ENCODE data around the gene SH2B3.
A peak's percentile ranks its signal among the peaks of the same experiment; 100 is the strongest.

The SH2B3 gene

DNA sequence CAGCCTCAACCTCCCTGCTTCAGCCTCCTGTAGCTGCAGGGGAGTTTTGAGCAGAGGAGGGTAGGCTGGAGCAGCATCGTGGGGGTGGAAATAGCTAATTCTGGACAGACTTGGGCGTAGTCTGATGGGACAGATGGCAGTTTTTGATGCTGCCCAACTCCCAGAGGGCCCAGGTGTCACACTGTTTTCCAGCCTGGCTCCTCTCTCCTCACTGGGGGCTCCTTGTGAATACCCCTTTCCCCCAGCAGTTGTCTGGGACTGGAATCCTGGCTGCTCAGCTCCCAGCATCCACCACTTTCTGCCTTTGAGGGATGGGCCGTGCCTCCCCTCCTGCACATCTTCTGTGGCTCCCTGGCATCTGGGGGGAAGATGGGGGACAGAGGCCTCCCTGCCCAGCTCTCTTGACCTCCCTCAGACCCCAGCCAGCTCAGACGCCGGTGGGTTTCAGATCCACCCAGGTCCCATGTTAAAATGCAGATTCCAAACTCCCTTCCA lies 34.0 kb downstream of the SH2B3 start:
- no peak overlapping the region for H3K9ac ChIP-seq (ENCODE audit: low read length in 2 of 2)

DNA sequence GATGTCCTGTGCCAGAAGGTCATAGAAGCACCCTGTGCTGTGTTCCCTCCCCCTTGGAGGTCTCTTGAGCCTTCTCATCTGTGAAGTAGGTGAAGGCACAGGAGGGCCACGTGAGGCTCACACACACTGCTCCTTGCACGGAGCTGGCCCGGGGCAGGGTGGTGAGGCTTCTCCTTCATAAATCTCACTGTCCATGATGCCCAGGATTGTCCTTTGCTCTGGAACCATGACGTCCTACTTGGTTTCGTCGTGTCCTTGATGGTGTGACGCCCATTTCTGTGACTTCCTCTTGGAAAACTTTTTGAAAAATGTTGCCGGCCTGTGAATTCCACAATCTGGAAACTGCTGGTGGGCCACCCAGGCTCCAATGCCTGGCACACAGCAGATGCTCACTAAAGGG lies 34.4 kb downstream of the SH2B3 start:
- Histone ChIP-seq H3K9ac (ENCODE audit: low read length in 2 of 2) (no peak overlapping the region), H3K4me1 (ENCODE audit: control insufficient read depth, insufficient read depth, low read length) (peaks cover 41% of the 10 kb centered on the region), H3K36me3 (ENCODE audit: control insufficient read depth in 2 of 2, insufficient read depth in 2 of 2, low read length in 2 of 2) (peaks cover 8 to 14% of the 10 kb centered on the region in 2 donors), H3K4me3 (ENCODE audit: low read length in 2 of 2) (no peak overlapping the region), H3K27me3 (ENCODE audit: control insufficient read depth in 1 of 2, insufficient read depth in 2 of 2, low read length in 2 of 2) (no peaks in the 10 kb centered on the region), H3K9me3 (ENCODE audit: control insufficient read depth in 2 of 2, low read length in 2 of 2) (no peaks in the 10 kb centered on the region), H3K27ac (ENCODE audit: low read length) (peak overlapping the region; percentile 24)

More for the DNA sequence above, 34.0 kb downstream of the SH2B3 start:
- Histone ChIP-seq H3K4me3 (ENCODE audit: low read length in 2 of 2) (no peak overlapping the region), H3K4me1 (ENCODE audit: control insufficient read depth, insufficient read depth, low read length) (peaks cover 41% of the 10 kb centered on the region), H3K27ac (ENCODE audit: low read length) (no peak overlapping the region), H3K36me3 (ENCODE audit: control insufficient read depth in 2 of 2, insufficient read depth in 2 of 2, low read length in 2 of 2) (peaks cover 8 to 14% of the 10 kb centered on the region in 2 donors), H3K27me3 (ENCODE audit: control insufficient read depth in 1 of 2, insufficient read depth in 2 of 2, low read length in 2 of 2) (no peaks in the 10 kb centered on the region), H3K9me3 (ENCODE audit: control insufficient read depth in 2 of 2, low read length in 2 of 2) (no peaks in the 10 kb centered on the region)

DNA sequence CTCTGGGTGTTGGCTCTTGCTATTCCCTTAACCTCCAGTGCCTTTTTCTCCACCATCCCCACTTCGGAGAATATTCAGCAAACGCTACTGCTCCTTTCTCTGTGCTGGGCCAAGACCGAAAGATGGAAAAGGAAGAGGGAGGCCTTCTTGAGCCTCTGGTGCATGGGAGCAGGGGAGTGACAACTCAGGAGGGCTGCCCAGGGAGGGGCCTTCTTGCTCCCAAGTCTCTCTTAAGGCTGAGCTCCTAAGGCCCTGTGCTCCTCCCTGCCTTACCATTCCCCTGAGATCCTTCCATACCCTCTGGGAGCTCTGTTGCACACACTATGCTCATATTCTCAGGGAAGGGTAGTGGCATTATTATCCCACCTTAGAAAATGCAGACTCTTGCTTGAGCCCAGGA lies 34.9 kb downstream of the SH2B3 start:
- Histone ChIP-seq H3K4me1 (ENCODE audit: control insufficient read depth, insufficient read depth, low read length) (peaks cover 43% of the 10 kb centered on the region), H3K27ac (ENCODE audit: low read length) (peak overlapping the region; percentile 24), H3K36me3 (ENCODE audit: control insufficient read depth in 2 of 2, insufficient read depth in 2 of 2, low read length in 2 of 2) (peaks cover 8 to 16% of the 10 kb centered on the region in 2 donors), H3K4me3 (ENCODE audit: low read length in 2 of 2) (no peak overlapping the region), H3K9me3 (ENCODE audit: control insufficient read depth in 2 of 2, low read length in 2 of 2) (no peaks in the 10 kb centered on the region), H3K27me3 (ENCODE audit: control insufficient read depth in 1 of 2, insufficient read depth in 2 of 2, low read length in 2 of 2) (no peaks in the 10 kb centered on the region), H3K9ac (ENCODE audit: low read length in 2 of 2) (no peak overlapping the region)

DNA sequence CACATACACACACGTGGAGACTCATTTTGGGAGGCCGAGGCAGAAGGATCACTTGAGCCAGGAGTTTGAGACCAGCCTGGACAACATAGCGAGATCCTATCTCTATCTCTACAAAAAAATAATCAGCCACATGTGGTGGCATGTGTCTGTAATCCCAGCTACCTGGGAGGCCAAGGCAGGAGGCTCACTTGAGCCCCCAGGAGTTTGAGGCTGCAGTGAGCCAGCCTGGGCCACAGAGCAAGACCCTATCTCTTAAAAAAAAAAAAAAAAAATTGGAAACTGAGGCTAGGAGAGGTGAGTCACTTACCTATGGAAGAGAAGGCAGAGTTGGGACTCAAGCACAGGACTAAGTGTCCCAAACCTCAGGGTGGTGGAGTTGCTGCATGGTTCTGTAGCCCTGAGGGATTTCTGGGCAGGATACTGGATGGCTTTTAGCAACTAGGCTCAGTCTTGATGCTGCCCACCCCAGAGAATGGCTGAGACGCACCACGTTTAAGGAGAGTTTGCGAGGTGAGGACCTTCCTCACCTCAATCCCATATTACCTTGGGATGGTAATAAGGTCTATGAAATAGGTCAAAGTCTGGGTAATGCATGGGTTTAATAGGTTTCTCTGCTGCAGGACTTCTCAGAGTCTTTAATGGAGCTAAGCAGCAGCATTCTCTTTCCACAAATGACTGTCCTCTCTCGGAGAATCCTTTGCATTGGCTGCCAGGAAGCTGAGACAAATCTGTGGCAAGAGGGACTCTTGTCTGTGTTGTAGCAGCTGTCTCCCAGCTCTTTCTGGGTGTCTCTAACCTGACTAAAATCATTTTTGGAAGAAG lies 35.6 kb downstream of the SH2B3 start:
- Histone ChIP-seq H3K36me3 (ENCODE audit: control insufficient read depth in 2 of 2, insufficient read depth in 2 of 2, low read length in 2 of 2) (peaks cover 8 to 22% of the 10 kb centered on the region in 2 donors), H3K27me3 (ENCODE audit: control insufficient read depth in 1 of 2, insufficient read depth in 2 of 2, low read length in 2 of 2) (no peaks in the 10 kb centered on the region), H3K4me1 (ENCODE audit: control insufficient read depth, insufficient read depth, low read length) (peaks cover 44% of the 10 kb centered on the region), H3K27ac (ENCODE audit: low read length) (peak overlapping the region; percentile 41), H3K9me3 (ENCODE audit: control insufficient read depth in 2 of 2, low read length in 2 of 2) (no peaks in the 10 kb centered on the region), H3K4me3 (ENCODE audit: low read length in 2 of 2) (no peak overlapping the region), H3K9ac (ENCODE audit: low read length in 2 of 2) (no peak overlapping the region)

DNA sequence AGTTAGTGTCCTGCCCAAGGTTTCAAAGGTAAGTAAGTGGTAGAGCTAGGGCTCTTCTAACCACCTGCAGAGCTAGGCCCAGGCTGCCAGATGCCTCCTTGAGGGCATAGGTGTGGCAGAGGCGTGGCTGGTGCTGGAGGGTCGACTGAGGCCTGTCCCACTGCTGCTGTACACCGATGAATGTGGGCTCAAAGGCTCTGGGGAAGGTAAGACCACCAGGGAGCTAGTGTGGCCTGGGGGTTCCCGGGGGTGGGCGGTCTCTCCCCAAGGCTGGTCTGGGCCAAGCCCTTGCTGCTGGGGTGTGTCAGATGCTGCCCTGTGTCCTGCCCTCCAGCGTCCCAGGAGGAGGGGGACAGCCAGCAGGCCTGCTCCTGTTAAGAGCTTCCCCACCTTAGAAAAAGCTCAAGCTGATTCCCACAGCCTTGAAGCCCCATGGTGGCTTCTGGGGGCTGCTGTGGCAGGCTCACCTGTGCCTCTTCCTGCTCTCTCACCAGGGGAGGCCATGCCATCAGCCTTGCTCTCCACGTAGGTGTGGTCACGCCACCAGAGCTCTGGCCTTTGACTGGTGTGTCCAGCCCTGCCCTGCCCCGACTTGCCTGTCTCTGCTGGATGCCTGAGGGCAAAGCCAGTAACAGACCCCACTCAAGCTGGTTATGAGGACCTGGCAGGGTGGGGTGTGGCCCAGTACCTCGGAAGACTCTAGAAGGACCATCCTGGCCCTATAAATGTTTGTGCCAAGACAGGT lies 36.8 kb downstream of the SH2B3 start:
- Histone ChIP-seq H3K9me3 (ENCODE audit: control insufficient read depth in 2 of 2, low read length in 2 of 2) (no peaks in the 10 kb centered on the region), H3K27ac (ENCODE audit: low read length) (peak overlapping the region; percentile 41), H3K9ac (ENCODE audit: low read length in 2 of 2) (no peak overlapping the region), H3K4me3 (ENCODE audit: low read length in 2 of 2) (no peak overlapping the region), H3K27me3 (ENCODE audit: control insufficient read depth in 1 of 2, insufficient read depth in 2 of 2, low read length in 2 of 2) (no peaks in the 10 kb centered on the region), H3K36me3 (ENCODE audit: control insufficient read depth in 2 of 2, insufficient read depth in 2 of 2, low read length in 2 of 2) (peaks cover 11 to 27% of the 10 kb centered on the region in 2 donors), H3K4me1 (ENCODE audit: control insufficient read depth, insufficient read depth, low read length) (peaks cover 48% of the 10 kb centered on the region)

DNA sequence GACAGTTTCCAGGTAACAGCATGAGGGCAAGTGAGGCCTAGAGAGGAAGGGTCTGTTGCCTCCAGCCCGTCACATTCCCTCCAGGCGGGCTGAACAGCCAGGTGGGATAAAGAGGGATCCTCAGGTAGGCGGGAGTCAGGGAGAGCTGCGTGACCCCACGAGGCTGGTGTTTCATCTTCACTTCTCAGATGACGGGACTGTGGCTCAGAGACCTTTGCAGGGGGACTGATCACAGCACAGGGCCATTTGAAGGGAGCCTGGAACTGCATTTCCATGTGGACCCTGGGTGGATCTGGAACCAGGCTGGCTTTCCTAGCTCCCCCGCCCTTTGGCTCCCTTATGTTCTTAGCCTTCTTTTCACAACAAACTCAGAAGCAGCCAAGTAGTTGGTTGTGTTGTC lies 37.4 kb downstream of the SH2B3 start:
- H3K4me1 ChIP-seq (ENCODE audit: control insufficient read depth, insufficient read depth, low read length) = peaks cover 44% of the 10 kb centered on the region
- H3K4me3 ChIP-seq (ENCODE audit: low read length in 2 of 2) = no peak overlapping the region
- H3K27me3 ChIP-seq (ENCODE audit: control insufficient read depth in 1 of 2, insufficient read depth in 2 of 2, low read length in 2 of 2) = no peaks in the 10 kb centered on the region
- peaks cover 15 to 32% of the 10 kb centered on the region in 2 donors for H3K36me3 ChIP-seq (ENCODE audit: control insufficient read depth in 2 of 2, insufficient read depth in 2 of 2, low read length in 2 of 2)
- H3K27ac ChIP-seq (ENCODE audit: low read length) = peak overlapping the region; percentile 41
- no peak overlapping the region for H3K9ac ChIP-seq (ENCODE audit: low read length in 2 of 2)
- H3K9me3 ChIP-seq (ENCODE audit: control insufficient read depth in 2 of 2, low read length in 2 of 2) = no peaks in the 10 kb centered on the region

DNA sequence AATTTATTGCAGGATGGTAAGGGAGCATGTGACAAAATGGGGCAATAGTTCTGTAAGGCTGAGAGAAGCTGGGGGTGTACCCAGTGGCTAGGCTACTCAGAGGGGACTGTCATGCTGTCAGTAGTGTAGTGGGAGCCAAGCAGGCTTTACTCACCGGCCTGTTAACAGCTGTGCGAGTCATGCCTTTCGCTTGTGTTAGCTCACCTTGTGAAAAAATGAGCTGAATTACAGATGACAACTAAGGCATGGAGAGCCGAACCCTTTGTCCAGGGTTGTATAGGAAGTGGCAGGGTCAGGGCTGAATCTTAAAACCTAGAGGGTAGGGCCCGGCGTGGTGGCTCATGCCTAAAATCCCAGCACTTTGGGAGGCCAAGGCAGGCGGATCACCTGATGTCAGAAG lies 37.9 kb downstream of the SH2B3 start:
- Histone ChIP-seq H3K9me3 (ENCODE audit: control insufficient read depth in 2 of 2, low read length in 2 of 2) (no peaks in the 10 kb centered on the region), H3K27ac (ENCODE audit: low read length) (no peak overlapping the region), H3K36me3 (ENCODE audit: control insufficient read depth in 2 of 2, insufficient read depth in 2 of 2, low read length in 2 of 2) (peaks cover 15 to 37% of the 10 kb centered on the region in 2 donors), H3K4me3 (ENCODE audit: low read length in 2 of 2) (no peak overlapping the region), H3K27me3 (ENCODE audit: control insufficient read depth in 1 of 2, insufficient read depth in 2 of 2, low read length in 2 of 2) (no peaks in the 10 kb centered on the region), H3K9ac (ENCODE audit: low read length in 2 of 2) (no peak overlapping the region), H3K4me1 (ENCODE audit: control insufficient read depth, insufficient read depth, low read length) (peaks cover 40% of the 10 kb centered on the region)

DNA sequence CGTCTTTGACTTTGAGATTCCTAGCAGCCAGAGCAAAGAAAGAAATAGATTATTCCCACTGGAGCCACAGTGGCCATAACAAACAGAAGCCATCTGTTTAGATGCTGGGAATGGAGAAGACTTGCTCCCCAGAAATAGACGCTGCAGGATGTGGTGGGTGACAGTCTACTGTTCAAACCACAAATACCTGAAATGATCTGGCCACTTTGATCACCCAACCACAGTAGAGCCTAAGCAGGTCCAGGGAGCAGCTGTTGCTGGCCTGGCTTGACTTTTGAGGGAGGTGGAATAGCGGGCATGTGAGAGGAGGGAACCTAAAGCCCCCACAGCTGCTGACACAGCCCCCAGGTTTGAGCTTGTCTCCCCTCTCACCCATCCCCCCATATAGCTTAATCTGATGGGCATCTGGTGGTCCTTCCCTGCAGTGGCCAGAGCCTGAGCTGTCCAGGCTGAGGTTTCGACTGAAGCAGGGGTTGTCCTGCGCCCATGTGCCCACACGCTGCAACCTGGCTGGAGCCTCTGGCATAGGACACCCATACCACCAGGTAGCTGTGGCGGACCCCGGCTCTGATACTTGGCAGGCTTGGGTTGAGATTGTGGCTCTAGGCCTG lies 38.7 kb downstream of the SH2B3 start:
- Histone ChIP-seq H3K27ac (ENCODE audit: low read length) (peak overlapping the region; percentile 84), H3K36me3 (ENCODE audit: control insufficient read depth in 2 of 2, insufficient read depth in 2 of 2, low read length in 2 of 2) (peaks cover 18 to 44% of the 10 kb centered on the region in 2 donors), H3K9ac (ENCODE audit: low read length in 2 of 2) (peak overlapping the region in 1 of 2 donors; percentile 69), H3K27me3 (ENCODE audit: control insufficient read depth in 1 of 2, insufficient read depth in 2 of 2, low read length in 2 of 2) (no peaks in the 10 kb centered on the region), H3K9me3 (ENCODE audit: control insufficient read depth in 2 of 2, low read length in 2 of 2) (no peaks in the 10 kb centered on the region), H3K4me3 (ENCODE audit: low read length in 2 of 2) (no peak overlapping the region), H3K4me1 (ENCODE audit: control insufficient read depth, insufficient read depth, low read length) (peaks cover 40% of the 10 kb centered on the region)

DNA sequence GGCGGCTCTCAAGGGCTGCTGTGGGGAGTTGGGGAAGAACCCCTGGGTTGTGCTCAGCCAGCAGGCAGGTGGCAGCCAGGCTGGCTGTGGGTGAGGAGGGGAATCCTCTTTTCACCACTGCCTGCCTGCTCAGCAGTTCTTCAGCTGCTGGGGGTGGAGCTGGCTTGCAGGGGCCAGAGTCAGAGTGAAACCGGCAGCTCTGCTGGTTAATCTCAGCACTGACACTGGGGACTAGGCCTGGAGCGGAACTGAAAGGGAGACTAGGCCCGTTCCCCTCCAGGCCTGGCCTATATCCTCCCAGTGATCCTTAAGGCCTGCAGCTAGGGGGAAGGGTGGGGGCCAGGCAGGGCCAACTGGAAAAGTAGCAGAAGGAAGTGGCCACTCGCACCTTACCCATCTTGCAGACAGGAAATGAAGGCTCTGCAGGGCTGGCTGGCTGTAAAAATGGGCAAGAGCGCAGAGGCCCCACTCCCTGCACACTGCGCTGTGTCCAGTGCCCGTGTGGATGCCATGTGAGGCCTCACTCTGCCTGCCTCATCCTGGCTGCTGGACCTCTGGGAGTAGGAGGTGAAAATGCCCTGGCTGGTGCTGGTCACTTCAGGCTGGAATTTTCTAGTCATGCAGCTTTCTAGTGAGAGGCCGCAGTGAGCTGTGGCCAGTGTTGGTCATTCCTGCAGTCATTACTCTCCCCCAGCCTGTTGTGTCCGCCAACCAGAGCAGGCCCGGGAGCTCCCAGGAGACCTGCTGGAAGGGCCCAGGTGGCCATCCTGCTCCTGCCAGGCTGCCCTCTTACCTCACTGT lies 39.4 kb downstream of the SH2B3 start:
- H3K4me3 ChIP-seq (ENCODE audit: low read length in 2 of 2) = no peak overlapping the region
- H3K27ac ChIP-seq (ENCODE audit: low read length) = peak overlapping the region; percentile 84
- H3K9ac ChIP-seq (ENCODE audit: low read length in 2 of 2) = peak overlapping the region; percentile 46 to 69
- peaks cover 20 to 45% of the 10 kb centered on the region in 2 donors for H3K36me3 ChIP-seq (ENCODE audit: control insufficient read depth in 2 of 2, insufficient read depth in 2 of 2, low read length in 2 of 2)
- H3K4me1 ChIP-seq (ENCODE audit: control insufficient read depth, insufficient read depth, low read length) = peaks cover 36% of the 10 kb centered on the region
- H3K9me3 ChIP-seq (ENCODE audit: control insufficient read depth in 2 of 2, low read length in 2 of 2) = no peaks in the 10 kb centered on the region
- H3K27me3 ChIP-seq (ENCODE audit: control insufficient read depth in 1 of 2, insufficient read depth in 2 of 2, low read length in 2 of 2) = no peaks in the 10 kb centered on the region
